ENCODE data around the gene ADGRD1. TPM values are rescaled to one million over a fixed set of nuclear protein-coding genes. Genes with fewer than 3 reads are reported as not detected.

Gene ADGRD1
- total and polyA plus RNA-seq, 2 of the 8 experiments (the other 6 are each of a cell fraction or from before 2014, with no cell fraction given), result 0.36 to 0.48 TPM

GRCh38 chr12:130949806-130950205 is 3.9 kb upstream of the ADGRD1 start:
- Histone ChIP-seq H3K4me2 (ENCODE audit: insufficient read depth in 1 of 2, low read depth in 2 of 2, low read length in 2 of 2) (no peak overlapping the region), H2BK120ac (replicated peaks; ENCODE audit: low read depth, low read length) (no peak overlapping the region), H3K14ac (ENCODE audit: insufficient read length) (no peak overlapping the region), H2BK5ac (ENCODE audit: low read depth, low read length) (no peak overlapping the region), H4K8ac (ENCODE audit: extremely low read depth, insufficient read depth, low read length) (no peak overlapping the region), H3K27ac (ENCODE audit: low read depth, low read length) (no peak overlapping the region), H4K91ac (replicated peaks; ENCODE audit: insufficient read length, low read length) (no peak overlapping the region), H3K79me1 (ENCODE audit: low read depth, low read length) (no peaks in the 10 kb centered on the region), H3K36me3 (ENCODE audit: control insufficient read depth in 2 of 4, insufficient read depth in 4 of 4, low read length in 3 of 4) (no peaks in the 10 kb centered on the region; a peak in 1 of 8 replicates), H3K9me3 (ENCODE audit: insufficient read depth in 2 of 2, low read depth in 1 of 2, low read length in 1 of 2) (0 out of 4 replicates have a peak, but pooled peaks cover 0 to 3% of the 10 kb centered on the region in 2 experiments), H4K5ac (ENCODE audit: insufficient read length, low read depth, low read length) (no peak overlapping the region), H3K79me2 (ENCODE audit: control insufficient read depth in 1 of 2, insufficient read depth in 2 of 2, low read length in 2 of 2) (no peaks in the 10 kb centered on the region), H3K18ac (ENCODE audit: extremely low read depth, low read length) (no peak overlapping the region), H3K56ac (replicated peaks; ENCODE audit: insufficient read length, low read depth, low read length) (no peak overlapping the region), H3K23ac (ENCODE audit: insufficient read length) (no peak overlapping the region), H3K4me3 (ENCODE audit: extremely low read depth in 1 of 4, insufficient read depth in 2 of 4, low read depth in 3 of 4, low read length in 4 of 4) (no peak overlapping the region), H3K9ac (replicated peaks in 1 of 4; ENCODE audit: extremely low read depth in 1 of 4, low read depth in 3 of 4, low read length in 3 of 4) (no peak overlapping the region), H4K20me1 (replicated peaks in 1 of 2; ENCODE audit: control insufficient read depth in 1 of 2, insufficient read depth in 2 of 2, low read length in 2 of 2) (no peaks in the 10 kb centered on the region), H2AFZ (ENCODE audit: low read length) (no peak overlapping the region), H3K4me1 (replicated peaks in 1 of 4; ENCODE audit: control insufficient read depth in 3 of 4, insufficient read depth in 4 of 4, low read length in 3 of 4) (peaks cover 4 to 24% (median 6%) of the 10 kb centered on the region in 4 experiments; a peak in 6 of 7 replicates), H2AK5ac (ENCODE audit: low read depth, low read length) (peak overlapping the region; percentile 45; the same call in 1 of the 2 replicates), H2BK12ac (ENCODE audit: low read depth, low read length) (peak overlapping the region; percentile 60; the same call in 1 of the 2 replicates), H2BK20ac (ENCODE audit: low read length) (no peak overlapping the region), H3K23me2 (ENCODE audit: low read depth, low read length) (peaks cover 3% of the 10 kb centered on the region; the same call in 1 of the 2 replicates), H2BK15ac (ENCODE audit: low read length) (no peak overlapping the region), H3K27me3 (replicated peaks in 1 of 4; ENCODE audit: control insufficient read depth in 3 of 4, extremely low read depth in 1 of 4, insufficient read depth in 3 of 4, low read length in 3 of 4) (peaks cover 0 to 3% (median 1%) of the 10 kb centered on the region in 4 experiments; a peak in 3 of 7 replicates), H3K4ac (replicated peaks; ENCODE audit: insufficient read length, low read depth, low read length) (no peak overlapping the region)
- ChIA-PET CTCF (ENCODE audit: partially characterized antibody) (interaction anchor here (1.0 to 2.5 kb wide), 5 partner anchors 17 to 210 kb away, joined by 3 to 7 read pairs (median 3); no protein-coding TSS in a partner anchor), POLR2A (ENCODE audit: partially characterized antibody) (interaction anchor here (0.8 to 1.5 kb wide), 3 partner anchors 11 to 76 kb away, joined by 3 to 4 read pairs (median 3); no protein-coding TSS in a partner anchor)
- no peak for DNase-seq (ENCODE audit: low read depth in 1 of 2, low spot score in 2 of 2)
- TF ChIP-seq KDM5A (IDR thresholded peaks at IDR 0.05; ENCODE audit: low read length) (no peak), SP1 (IDR thresholded peaks at IDR 0.05; ENCODE audit: low read depth, low read length) (no peak), HDAC2 (IDR thresholded peaks at IDR 0.05; ENCODE audit: borderline replicate concordance in 1 of 2, low read depth in 2 of 2, low read length in 2 of 2) (no peak), SIRT6 (IDR thresholded peaks at IDR 0.05; ENCODE audit: low read length) (no peak), NANOG (IDR thresholded peaks at IDR 0.05; ENCODE audit: insufficient read depth, low read depth, low read length, poor library complexity, severe bottlenecking) (no peak), MAFK (IDR thresholded peaks at IDR 0.05; ENCODE audit: low read depth, low read length) (no peak), JUND (IDR thresholded peaks at IDR 0.05; ENCODE audit: low read length) (no peak), ATF2 (IDR thresholded peaks at IDR 0.05; ENCODE audit: low read length) (no peak), ZNF274 (IDR thresholded peaks at IDR 0.05; ENCODE audit: borderline replicate concordance, extremely low read depth, low read length) (no peak)
- TF ChIP-seq, protein P1, sequence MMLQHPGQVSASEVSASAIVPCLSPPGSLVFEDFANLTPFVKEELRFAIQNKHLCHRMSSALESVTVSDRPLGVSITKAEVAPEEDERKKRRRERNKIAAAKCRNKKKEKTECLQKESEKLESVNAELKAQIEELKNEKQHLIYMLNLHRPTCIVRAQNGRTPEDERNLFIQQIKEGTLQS (IDR thresholded peaks at IDR 0.05; ENCODE audit: insufficient read depth, low read depth, low read length), result no peak
- FAIRE-seq, result no peak
- 95% methylated on average over 11 of the region's 11 CpGs; no CpG with 5 or more reads in 1 of the 2 experiments for WGBS, 2 experiments (ENCODE audit: extremely low coverage in 1 of 2, insufficient coverage in 1 of 2, insufficient read length in 1 of 2, insufficient replicate concordance in 2 of 2, low coverage in 1 of 2, low lambda C conversion rate in 2 of 2, missing lambda C conversion rate in 1 of 2)

Measured in H1 (cell line).